ENCODE data around the gene TNRC6B.

The TNRC6B gene

GRCh38 chr22:40328546-40329456 lies 151.1 kb downstream of the TNRC6B start:
- Histone ChIP-seq H3K4me3 (replicated peaks; ENCODE audit: insufficient read depth, low read length) (no peak overlapping the region), H3K27me3 (ENCODE audit: insufficient read depth, poor library complexity, severe bottlenecking) (no peaks in the 10 kb centered on the region), H3K27ac (replicated peaks) (peak overlapping the region; percentile 24)
- TF ChIP-seq SPI1 (IDR thresholded peaks at IDR 0.05; ENCODE audit: borderline replicate concordance, low read depth) (peak; percentile 88; the same call in 1 of the 2 replicates), CTCF (IDR thresholded peaks at IDR 0.05; ENCODE audit: insufficient read depth, low read length) (no peak), POLR2AphosphoS5 (IDR thresholded peaks at IDR 0.05; ENCODE audit: low read depth) (no peak)
- DNase-seq (ENCODE audit: low read depth in 1 of 2, low spot score in 1 of 2) = peak in 1 of 2 experiments; percentile 55

- H3K4me3 ChIP-seq (replicated peaks; ENCODE audit: insufficient read depth, low read length) = no peak overlapping the region
- no peaks in the 10 kb centered on the region for H3K27me3 ChIP-seq (ENCODE audit: insufficient read depth, poor library complexity, severe bottlenecking)
- no peak overlapping the region for H3K27ac ChIP-seq (replicated peaks)
- no peak for DNase-seq (ENCODE audit: low read depth in 1 of 2, low spot score in 1 of 2)
- TF ChIP-seq SPI1 (IDR thresholded peaks at IDR 0.05; ENCODE audit: borderline replicate concordance, low read depth) (no peak), POLR2AphosphoS5 (IDR thresholded peaks at IDR 0.05; ENCODE audit: low read depth) (no peak), CTCF (IDR thresholded peaks at IDR 0.05; ENCODE audit: insufficient read depth, low read length) (no peak)
Observed at GRCh38 chr22:40329466-40329865, 151.7 kb downstream of the TNRC6B start.

GRCh38 chr22:40330086-40330485 lies 152.4 kb downstream of the TNRC6B start:
- no peak for DNase-seq (ENCODE audit: low read depth in 1 of 2, low spot score in 1 of 2)
- Histone ChIP-seq H3K4me3 (replicated peaks; ENCODE audit: insufficient read depth, low read length) (no peak overlapping the region), H3K27ac (replicated peaks) (no peak overlapping the region), H3K27me3 (ENCODE audit: insufficient read depth, poor library complexity, severe bottlenecking) (no peaks in the 10 kb centered on the region)
- TF ChIP-seq GABPA (IDR thresholded peaks at IDR 0.05; ENCODE audit: low read depth) (no peak), CTCF (IDR thresholded peaks at IDR 0.05; ENCODE audit: insufficient read depth, low read length) (no peak), REST (IDR thresholded peaks at IDR 0.05; ENCODE audit: insufficient replicate concordance, low read depth) (no peak), SPI1 (IDR thresholded peaks at IDR 0.05; ENCODE audit: borderline replicate concordance, low read depth) (no peak), POLR2AphosphoS5 (IDR thresholded peaks at IDR 0.05; ENCODE audit: low read depth) (no peak)

GRCh38 chr22:40330615-40331014 lies 152.9 kb downstream of the TNRC6B start:
- Histone ChIP-seq H3K4me3 (replicated peaks; ENCODE audit: insufficient read depth, low read length) (no peak overlapping the region), H3K27me3 (ENCODE audit: insufficient read depth, poor library complexity, severe bottlenecking) (no peaks in the 10 kb centered on the region), H3K27ac (replicated peaks) (no peak overlapping the region)
- no peak for DNase-seq (ENCODE audit: low read depth in 1 of 2, low spot score in 1 of 2)
- TF ChIP-seq CTCF (IDR thresholded peaks at IDR 0.05; ENCODE audit: insufficient read depth, low read length) (no peak), POLR2AphosphoS5 (IDR thresholded peaks at IDR 0.05; ENCODE audit: low read depth) (no peak), REST (IDR thresholded peaks at IDR 0.05; ENCODE audit: insufficient replicate concordance, low read depth) (no peak), SPI1 (IDR thresholded peaks at IDR 0.05; ENCODE audit: borderline replicate concordance, low read depth) (no peak), GABPA (IDR thresholded peaks at IDR 0.05; ENCODE audit: low read depth) (no peak)

Measured in HL-60 (cell line).